ENCODE results near the gene HDAC7.

HDAC7 gene

GRCh38 chr12:47747596-47748506 is 71.9 kb downstream of the HDAC7 start:
- no peak for DNase-seq (ENCODE audit: low read depth in 4 of 4, low spot score in 1 of 4)

- DNase-seq (ENCODE audit: low read depth in 4 of 4, low spot score in 1 of 4) = no peak
These were observed 72.6 kb downstream of the HDAC7 start for GRCh38 chr12:47747126-47747525.

GRCh38 chr12:47746523-47746922 is 73.2 kb downstream of the HDAC7 start:
- DNase-seq (ENCODE audit: low read depth in 4 of 4, low spot score in 1 of 4) = no peak

GRCh38 chr12:47746073-47746472 is 73.6 kb downstream of the HDAC7 start:
- DNase-seq (ENCODE audit: low read depth in 4 of 4, low spot score in 1 of 4) = no peak

GRCh38 chr12:47745485-47746041 is 74.1 kb downstream of the HDAC7 start:
- DNase-seq (ENCODE audit: low read depth in 4 of 4, low spot score in 1 of 4) = no peak

GRCh38 chr12:47744778-47745436 is 74.8 kb downstream of the HDAC7 start:
- DNase-seq (ENCODE audit: low read depth in 4 of 4, low spot score in 1 of 4) = no peak

- DNase-seq (ENCODE audit: low read depth in 4 of 4, low spot score in 1 of 4) = peak in 2 of 4 experiments; percentile 24 to 33
These were observed 75.6 kb downstream of the HDAC7 start for GRCh38 chr12:47744005-47744651.

- no peak for DNase-seq (ENCODE audit: low read depth in 4 of 4, low spot score in 1 of 4)
These were observed 76.3 kb downstream of the HDAC7 start for GRCh38 chr12:47743311-47743860.

- peak; percentile 59 to 77 (median 62) for DNase-seq (ENCODE audit: low read depth in 4 of 4, low spot score in 1 of 4)
These were observed 77.4 kb downstream of the HDAC7 start for GRCh38 chr12:47742253-47742825.

- DNase-seq (ENCODE audit: low read depth in 4 of 4, low spot score in 1 of 4) = peak in 1 of 4 experiments; percentile 14
These were observed 78.4 kb downstream of the HDAC7 start for GRCh38 chr12:47741340-47741703.

GRCh38 chr12:47740606-47741339 is 78.9 kb downstream of the HDAC7 start:
- DNase-seq (ENCODE audit: low read depth in 4 of 4, low spot score in 1 of 4) = no peak

- DNase-seq (ENCODE audit: low read depth in 4 of 4, low spot score in 1 of 4) = no peak
These were observed 79.7 kb downstream of the HDAC7 start for GRCh38 chr12:47739979-47740378.

- no peak for DNase-seq (ENCODE audit: low read depth in 4 of 4, low spot score in 1 of 4)
These were observed 80.4 kb downstream of the HDAC7 start for GRCh38 chr12:47739297-47739696.

GRCh38 chr12:47737936-47738594 is 81.6 kb downstream of the HDAC7 start:
- no peak for DNase-seq (ENCODE audit: low read depth in 4 of 4, low spot score in 1 of 4)

GRCh38 chr12:47736877-47737676 is 82.6 kb downstream of the HDAC7 start:
- DNase-seq (ENCODE audit: low read depth in 4 of 4, low spot score in 1 of 4) = no peak

- DNase-seq (ENCODE audit: low read depth in 4 of 4, low spot score in 1 of 4) = no peak
These were observed 83.5 kb downstream of the HDAC7 start for GRCh38 chr12:47736216-47736615.

GRCh38 chr12:47735649-47736048 is 84.1 kb downstream of the HDAC7 start:
- DNase-seq (ENCODE audit: low read depth in 4 of 4, low spot score in 1 of 4) = no peak

GRCh38 chr12:47734725-47735480 is 84.8 kb downstream of the HDAC7 start:
- no peak for DNase-seq (ENCODE audit: low read depth in 4 of 4, low spot score in 1 of 4)
